ENCODE data around the gene SFXN5.

- TF ChIP-seq CTCF (IDR thresholded peaks at IDR 0.05; ENCODE audit: extremely low read depth in 1 of 2, insufficient read depth in 1 of 2, low read depth in 1 of 2, low read length in 2 of 2) (no peak), POLR2A (IDR thresholded peaks at IDR 0.05; ENCODE audit: low read depth, low read length) (no peak), POLR2AphosphoS5 (IDR thresholded peaks at IDR 0.05; ENCODE audit: insufficient read depth, low read depth, low read length) (no peak)
Observed at GRCh38 chr2:72898585-72898906, 173.0 kb downstream of the SFXN5 start.
